ENCODE data around the gene ESR2.

The ESR2 gene

GRCh38 chr14:64112867-64113678, 181.1 kb downstream of the ESR2 start:
- no peak for DNase-seq (ENCODE audit: low spot score)
- no peak for TF ChIP-seq CTCF (IDR thresholded peaks at IDR 0.05; ENCODE audit: extremely low read depth, insufficient read depth, missing control alignments)
- in situ Hi-C loops (cut with MboI; ENCODE audit: low pct_unique_long_range_greater_than_20kb, low sequenced_read_pairs, unreplicated experiment), result no loop called here

- in situ Hi-C loops (cut with MboI; ENCODE audit: low pct_unique_long_range_greater_than_20kb, low sequenced_read_pairs, unreplicated experiment), result no loop called here
- DNase-seq (ENCODE audit: low spot score), result no peak
- no peak for TF ChIP-seq CTCF (IDR thresholded peaks at IDR 0.05; ENCODE audit: extremely low read depth, insufficient read depth, missing control alignments)
Observed at GRCh38 chr14:64110802-64111201, 183.4 kb downstream of the ESR2 start.

GRCh38 chr14:64109819-64110554, 184.2 kb downstream of the ESR2 start:
- in situ Hi-C loops (cut with MboI; ENCODE audit: low pct_unique_long_range_greater_than_20kb, low sequenced_read_pairs, unreplicated experiment), result no loop called here
- DNase-seq (ENCODE audit: low spot score), result no peak
- TF ChIP-seq CTCF (IDR thresholded peaks at IDR 0.05; ENCODE audit: extremely low read depth, insufficient read depth, missing control alignments), result no peak

GRCh38 chr14:64107438-64107837, 186.7 kb downstream of the ESR2 start:
- in situ Hi-C loops (cut with MboI; ENCODE audit: low pct_unique_long_range_greater_than_20kb, low sequenced_read_pairs, unreplicated experiment), result no loop called here
- DNase-seq (ENCODE audit: low spot score), result no peak
- TF ChIP-seq CTCF (IDR thresholded peaks at IDR 0.05; ENCODE audit: extremely low read depth, insufficient read depth, missing control alignments), result no peak

- TF ChIP-seq CTCF (IDR thresholded peaks at IDR 0.05; ENCODE audit: extremely low read depth, insufficient read depth, missing control alignments), result no peak
- in situ Hi-C loops (cut with MboI; ENCODE audit: low pct_unique_long_range_greater_than_20kb, low sequenced_read_pairs, unreplicated experiment), result no loop called here
- DNase-seq (ENCODE audit: low spot score), result no peak
Observed at GRCh38 chr14:64098120-64098519, 196.1 kb downstream of the ESR2 start.

GRCh38 chr14:64095620-64096019, 198.6 kb downstream of the ESR2 start:
- in situ Hi-C loops (cut with MboI; ENCODE audit: low pct_unique_long_range_greater_than_20kb, low sequenced_read_pairs, unreplicated experiment), result no loop called here

More at GRCh38 chr14:64095620-64096019, 198.6 kb downstream of the ESR2 start:
- no peak for TF ChIP-seq CTCF (IDR thresholded peaks at IDR 0.05; ENCODE audit: extremely low read depth, insufficient read depth, missing control alignments)
- no peak for DNase-seq (ENCODE audit: low spot score)
